Astrocyte of the cerebellum (primary cell): Measurements from ENCODE around the gene MEST.

Experiments used
- DNase-seq: peaks from one replicate; pipeline ENCODE4 v3.0.0-alpha.2; 2011; ENCODE audit warnings: low read depth
- H3K4me3 ChIP-seq: 2 replicates; pipeline ENCODE4 v1.5.1; 2011; ENCODE audit warnings: mild to moderate bottlenecking, low read depth, low read length, moderate library complexity
- CTCF ChIP-seq: IDR thresholded peaks from 2 replicates; pipeline ENCODE4 v1.5.1; 2012; ENCODE audit warnings: low read length, low read depth, moderate library complexity, mild to moderate bottlenecking; ENCODE audit errors: missing control alignments
- in situ Hi-C: cut with HindIII; loops from 2 replicates; pipeline ENCODE4 v1.10.0; 2017; ENCODE audit warnings: low sequenced_read_pairs

Gene MEST

GRCh38 chr7:130481898-130482297 is 10.0 kb upstream of the MEST start:
- no peak for DNase-seq
- H3K4me3 ChIP-seq = no peak overlapping the region
- in situ Hi-C loops = no loop called here
- TF ChIP-seq CTCF = no peak

GRCh38 chr7:130483031-130483430 is 8.9 kb upstream of the MEST start:
- no peak overlapping the region for H3K4me3 ChIP-seq
- in situ Hi-C loops = no loop called here
- TF ChIP-seq CTCF = no peak
- DNase-seq = no peak

- no peak for TF ChIP-seq CTCF
- DNase-seq = no peak
- H3K4me3 ChIP-seq = peak overlapping the region; percentile 20
- in situ Hi-C loops = no loop called here
Measured at GRCh38 chr7:130485734-130486113, 6.2 kb upstream of the MEST start.

GRCh38 chr7:130486114-130486953 is 5.6 kb upstream of the MEST start:
- peak overlapping the region; percentile 20 for H3K4me3 ChIP-seq
- no peak for DNase-seq
- TF ChIP-seq CTCF = peak; percentile 56
- in situ Hi-C loops = no loop called here

- in situ Hi-C loops = no loop called here
- TF ChIP-seq CTCF = no peak
- H3K4me3 ChIP-seq = no peak overlapping the region
- no peak for DNase-seq
Measured at GRCh38 chr7:130486954-130487436, 4.9 kb upstream of the MEST start.

GRCh38 chr7:130488392-130489139 is 3.3 kb upstream of the MEST start:
- no peak for TF ChIP-seq CTCF
- in situ Hi-C loops = no loop called here
- DNase-seq = no peak
- H3K4me3 ChIP-seq = no peak overlapping the region
